Activated naive CD4-positive, alpha-beta T cell treated with anti-CD3 and anti-CD28 coated beads, Interleukin-2, amount 50 U/mL, for 16 hours (primary cell): Measurements from ENCODE around the gene CDK6.
A peak's percentile ranks its signal among the peaks of the same experiment; 100 is the strongest.

ENCODE experiments used
- DNase-seq: peaks from one replicate; pipeline ENCODE4 v3.0.0-alpha.2; 2020

CDK6 gene

DNA sequence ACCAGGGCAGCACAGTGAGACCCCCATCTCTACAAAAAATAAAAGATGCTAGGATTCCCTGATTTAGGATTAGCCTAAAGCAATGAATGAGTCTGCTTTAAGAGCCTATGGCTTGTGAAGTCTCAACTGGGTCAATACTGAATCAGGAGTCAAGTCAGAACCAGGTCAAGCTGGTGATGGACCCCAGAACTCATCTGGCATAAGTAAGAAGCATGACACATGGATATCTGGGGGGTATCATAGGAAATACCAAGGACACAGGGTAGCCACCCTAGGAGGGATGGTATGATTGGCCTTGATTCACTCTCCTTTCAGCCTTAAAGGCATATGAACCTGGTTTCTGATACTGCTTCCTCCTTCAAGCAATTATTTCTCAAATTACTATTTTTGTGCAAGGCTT, 167.8 kb downstream of the CDK6 start:
- no peak for DNase-seq

GRCh38 chr7:92667816-92668535, 168.4 kb downstream of the CDK6 start:
- DNase-seq = no peak

GRCh38 chr7:92665926-92666325, 170.4 kb downstream of the CDK6 start:
- no peak for DNase-seq

DNA sequence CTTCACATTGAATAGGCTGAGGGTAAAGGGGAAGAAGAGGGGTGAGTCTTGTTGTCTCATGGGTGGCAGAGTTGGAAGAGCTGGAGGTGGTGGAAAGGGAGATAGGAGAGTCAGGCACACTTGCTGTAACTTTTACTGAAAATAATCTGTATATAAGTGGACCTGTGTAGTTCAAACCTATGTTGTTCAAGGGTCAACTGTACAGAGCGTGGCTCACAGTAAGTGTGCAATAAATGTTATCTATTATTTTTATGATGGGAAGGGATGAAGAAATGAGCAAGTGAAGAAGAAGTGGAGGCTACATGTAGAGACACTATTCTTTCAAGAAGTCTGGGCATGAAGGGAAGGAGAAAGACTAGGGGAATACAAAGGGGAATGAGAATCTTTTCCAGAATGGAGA, 174.7 kb downstream of the CDK6 start:
- DNase-seq = no peak

- DNase-seq = no peak
Observed at GRCh38 chr7:92658671-92659070, 177.7 kb downstream of the CDK6 start.

- no peak for DNase-seq
Observed at GRCh38 chr7:92657391-92657790, 179.0 kb downstream of the CDK6 start.

DNA sequence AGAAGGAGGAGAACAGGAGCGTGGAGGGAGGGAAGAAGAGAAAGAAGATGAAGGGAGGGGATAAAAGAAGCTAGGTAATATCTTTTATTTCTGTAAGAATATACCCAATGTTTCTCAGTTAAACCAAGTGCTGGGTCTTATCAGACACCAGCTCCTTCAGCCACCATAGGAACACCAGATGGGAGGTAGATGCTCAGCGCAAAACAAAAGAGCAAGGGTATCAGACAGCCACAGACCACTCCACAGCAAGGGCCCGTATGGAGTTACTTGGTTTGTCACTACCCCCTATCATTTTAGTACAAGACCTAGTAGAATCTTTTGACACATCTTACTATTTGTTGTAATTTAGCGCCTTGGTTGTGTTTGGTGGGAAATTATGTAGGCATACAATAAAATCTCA, 180.3 kb downstream of the CDK6 start:
- DNase-seq = no peak

DNA sequence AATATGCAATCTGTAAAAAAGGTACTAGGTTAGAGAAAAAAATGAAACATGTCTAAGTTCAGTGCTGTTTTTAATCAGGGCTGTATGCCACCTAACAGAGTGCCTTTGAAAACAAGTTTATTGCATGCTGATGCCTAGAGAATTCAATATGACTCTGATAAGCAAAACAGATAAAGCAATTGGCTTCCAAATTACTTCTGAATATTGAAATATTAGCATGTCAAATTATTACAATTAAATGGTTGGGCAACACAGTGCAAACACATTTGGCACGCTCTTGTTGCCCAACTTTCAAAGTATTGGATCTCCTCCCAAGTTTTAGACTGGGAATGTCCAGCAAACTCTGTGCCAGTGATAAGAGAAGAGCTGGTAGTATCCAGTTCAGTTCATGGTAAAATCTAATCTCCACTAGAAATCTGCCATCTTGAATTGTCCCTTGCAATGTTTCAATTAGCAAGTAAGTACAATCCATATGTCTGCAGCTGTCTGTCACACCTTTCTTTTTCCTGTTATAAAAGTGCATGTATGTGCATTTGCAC, 181.0 kb downstream of the CDK6 start:
- DNase-seq = no peak

DNA sequence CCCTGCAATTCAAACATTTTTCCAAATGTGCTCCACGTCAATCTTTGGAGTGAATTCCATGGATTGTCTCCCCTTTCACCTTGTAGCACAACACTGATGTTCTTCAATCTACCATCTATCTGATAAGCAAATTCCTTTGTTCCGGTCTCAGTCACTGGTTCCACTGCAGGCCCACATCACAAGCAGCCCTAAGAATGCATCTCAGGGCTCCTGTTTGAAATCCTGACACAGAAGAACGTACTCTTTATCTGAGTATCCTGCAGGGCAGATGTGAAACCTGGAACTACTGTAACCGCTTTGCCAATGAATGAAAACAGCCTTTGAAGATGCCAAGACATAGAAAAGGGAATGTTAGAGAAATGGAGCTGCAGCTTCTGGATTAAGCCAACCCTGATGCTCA, 183.2 kb downstream of the CDK6 start:
- no peak for DNase-seq

DNA sequence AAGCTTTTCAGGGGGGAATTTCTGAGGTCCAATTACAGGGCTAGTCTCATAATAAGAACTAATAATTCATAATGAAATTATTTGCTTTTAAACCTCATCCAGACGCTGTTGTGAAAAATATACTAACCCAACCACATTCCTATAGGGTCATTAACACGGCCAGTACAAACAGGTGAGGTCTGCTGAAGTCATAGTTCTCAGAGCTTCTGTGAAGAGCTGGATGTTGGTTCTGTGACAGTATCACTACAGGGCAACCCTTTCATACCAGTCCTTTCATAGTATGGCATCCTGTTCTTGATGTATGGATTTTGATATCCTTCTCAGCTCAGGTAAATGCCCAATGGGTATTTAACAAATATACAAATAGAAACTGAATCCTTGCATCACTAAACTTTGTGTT, 183.8 kb downstream of the CDK6 start:
- no peak for DNase-seq

DNA sequence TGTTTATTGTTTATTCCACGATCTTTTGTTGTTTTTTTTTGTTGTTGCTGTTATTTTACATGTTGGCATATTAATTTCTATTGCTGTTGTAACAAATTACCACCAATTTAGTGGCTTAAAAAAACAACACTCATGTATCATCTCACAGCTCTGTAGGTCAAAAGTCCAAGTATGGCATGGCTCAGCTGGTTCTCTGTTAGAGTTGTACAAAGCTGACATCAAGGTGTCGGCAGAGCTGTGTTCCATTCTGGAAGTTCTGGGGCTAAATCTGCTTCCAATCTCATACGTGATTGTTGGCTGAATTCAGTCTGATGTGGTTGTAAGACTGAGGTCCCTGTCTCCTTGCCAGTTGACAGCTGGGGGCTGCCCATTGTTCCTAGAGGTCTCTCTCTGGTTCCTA, 186.0 kb downstream of the CDK6 start:
- DNase-seq = no peak

DNA sequence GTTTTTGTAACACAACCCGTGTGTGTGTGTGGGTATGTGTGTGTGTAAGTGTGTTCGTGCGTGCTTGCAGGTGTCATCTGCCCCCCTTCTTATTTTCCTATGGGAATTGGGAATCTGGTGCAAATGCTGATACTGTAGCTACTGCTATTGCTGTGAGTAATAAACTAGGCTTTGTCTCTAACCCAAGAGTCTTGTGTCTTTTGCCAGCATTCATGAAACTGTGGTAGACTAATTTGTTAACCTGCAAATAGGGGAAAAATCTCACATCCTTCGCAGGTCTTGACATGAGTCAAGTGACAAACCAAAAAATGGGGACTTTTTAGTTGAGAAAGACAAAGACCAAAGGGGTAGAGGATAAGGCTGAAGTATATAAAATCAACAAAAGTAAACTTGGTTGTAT, 188.3 kb downstream of the CDK6 start:
- DNase-seq = no peak

- no peak for DNase-seq
Observed at GRCh38 chr7:92647652-92648051, 188.7 kb downstream of the CDK6 start.

DNA sequence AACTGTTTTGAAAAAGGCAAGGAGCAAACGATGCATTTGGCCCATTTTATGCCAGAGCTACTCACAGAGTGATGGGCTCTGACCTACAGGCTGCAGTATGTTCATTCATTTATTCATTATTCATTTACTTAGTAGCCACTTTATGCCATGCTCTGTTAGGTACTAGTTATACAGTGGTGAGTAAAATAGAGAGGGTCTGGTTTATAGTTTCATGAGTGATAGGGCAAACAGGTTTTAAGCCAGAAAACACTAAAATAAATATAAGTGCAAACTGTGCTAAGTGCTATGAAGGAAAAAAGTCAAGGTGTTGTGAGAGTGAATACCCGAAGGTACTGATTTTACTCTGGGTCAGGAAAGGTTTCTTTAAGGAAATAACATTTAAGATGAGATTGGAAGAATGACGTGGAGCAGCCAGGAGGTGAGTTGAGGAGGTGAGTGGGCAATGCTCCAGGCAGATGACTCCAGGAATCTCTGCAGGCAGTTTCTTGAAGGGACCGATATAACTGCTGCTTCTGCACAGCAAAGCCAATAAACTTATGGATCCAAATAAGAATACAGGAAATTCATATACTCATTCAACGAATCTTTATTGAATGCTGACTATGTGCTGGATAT, 189.3 kb downstream of the CDK6 start:
- DNase-seq = no peak

DNA sequence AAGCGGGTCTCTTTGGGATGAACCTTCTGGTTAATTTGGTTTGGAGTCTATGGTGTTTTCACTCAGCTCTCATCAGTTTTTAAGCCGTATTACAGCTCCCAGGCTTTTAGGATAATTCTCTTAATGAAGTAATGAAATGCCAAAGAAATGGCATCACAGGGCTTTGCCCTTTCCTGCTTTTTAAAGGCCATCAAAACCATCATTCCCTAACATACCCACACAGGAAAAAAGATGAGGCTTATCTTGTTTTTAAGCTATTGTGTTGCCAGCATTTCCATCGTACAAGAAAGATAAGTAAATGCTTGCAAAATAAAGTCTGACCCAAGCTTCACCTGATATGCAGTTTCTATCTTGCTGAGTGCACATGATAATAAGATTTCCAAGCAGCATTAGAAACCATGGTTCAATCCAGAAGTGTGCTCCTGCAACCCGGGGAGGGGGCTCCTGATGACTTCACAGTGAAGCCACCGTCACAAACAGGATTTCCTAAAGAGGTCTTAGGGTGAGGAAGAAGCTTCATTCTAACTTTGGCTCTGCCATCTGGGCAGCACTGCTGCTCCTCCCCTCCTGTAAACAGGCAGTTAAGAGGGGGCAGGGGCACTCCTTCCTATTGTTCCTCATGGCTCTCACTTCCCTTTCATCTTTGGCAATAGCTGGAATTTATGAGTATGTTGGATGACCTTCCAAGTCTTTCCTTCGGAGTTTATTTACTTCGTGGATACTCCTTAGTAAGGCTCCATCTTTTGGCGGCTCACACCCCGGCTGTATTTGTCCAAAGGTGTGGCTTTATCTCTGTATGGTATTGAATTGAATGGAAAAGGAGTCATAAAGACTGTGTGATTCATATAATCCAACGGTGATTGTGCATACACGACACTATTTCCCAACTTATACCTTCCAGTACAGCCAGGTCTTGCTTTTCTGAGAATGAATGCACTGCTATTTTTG, 191.0 kb downstream of the CDK6 start:
- peak; percentile 27 for DNase-seq

GRCh38 chr7:92644406-92645113, 191.8 kb downstream of the CDK6 start:
- no peak for DNase-seq

DNA sequence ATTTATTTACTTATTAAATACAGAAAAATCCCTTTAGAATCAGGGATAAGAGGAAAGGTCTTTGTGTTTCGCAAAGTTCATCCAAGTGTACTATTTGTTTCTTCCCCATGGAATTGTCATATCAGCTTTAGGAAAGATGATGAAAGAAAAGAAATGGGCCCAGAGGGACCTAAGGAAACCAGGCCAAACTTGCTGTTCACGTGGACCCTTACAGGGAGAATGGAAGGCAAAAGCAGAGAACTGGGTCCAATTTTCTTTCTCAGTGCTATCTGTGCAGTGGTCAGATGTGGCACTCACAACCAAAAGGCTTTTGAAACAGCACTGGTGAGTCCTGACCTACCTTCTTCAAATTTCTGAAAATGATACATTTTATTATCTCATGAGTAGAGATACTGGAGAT, 192.6 kb downstream of the CDK6 start:
- DNase-seq = no peak

DNA sequence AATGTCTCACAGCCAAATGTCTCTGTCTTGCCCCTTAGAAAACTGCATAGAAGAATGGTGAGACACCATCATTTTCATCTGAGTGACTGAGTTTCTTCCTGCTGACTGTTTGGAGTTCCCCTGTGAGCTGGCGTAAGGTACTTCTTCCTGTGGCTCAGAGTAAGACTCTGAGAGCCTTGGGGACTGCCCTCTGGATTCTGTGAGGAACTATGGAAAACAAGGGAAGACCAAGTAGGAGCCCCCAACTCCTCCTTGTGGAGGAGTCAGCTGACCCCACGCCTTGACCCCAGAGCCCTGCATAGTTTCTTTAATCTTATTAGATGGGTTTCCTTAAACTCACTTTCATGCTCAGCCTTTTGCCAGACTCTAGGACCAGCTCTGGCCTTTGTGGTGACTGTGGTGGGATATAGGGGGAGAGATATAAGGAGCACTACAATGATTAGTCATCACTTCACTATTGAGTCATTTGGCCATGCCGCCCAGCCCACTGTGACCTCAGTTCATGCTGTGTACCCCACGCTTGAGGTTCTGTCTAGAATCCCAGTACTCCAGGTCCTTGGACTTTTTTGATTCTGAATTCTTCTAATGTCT, 194.4 kb downstream of the CDK6 start:
- peak; percentile 42 for DNase-seq

- no peak for DNase-seq
Observed at GRCh38 chr7:92639966-92640365, 196.4 kb downstream of the CDK6 start.

- DNase-seq = no peak
Observed at GRCh38 chr7:92639213-92639896, 197.0 kb downstream of the CDK6 start.

GRCh38 chr7:92636018-92636560, 200.3 kb downstream of the CDK6 start:
- no peak for DNase-seq

GRCh38 chr7:92635538-92635937, 200.8 kb downstream of the CDK6 start:
- DNase-seq = no peak
